DOHH2 (cell line): ENCODE results near the gene CCDC88C.

ENCODE experiments used
- H3F3A ChIP-seq: fragments of 200-600 bp; sonication (generic), shearing (Covaris generic); 2 replicates; pipeline ENCODE4 v1.6.0; 2016; ENCODE audit warnings: antibody characterized with exemption, mild to moderate bottlenecking; ENCODE audit not compliant: control insufficient read depth, insufficient read depth
- H3K27ac ChIP-seq: fragments of 200-600 bp; sonication (generic); 2 replicates; pipeline ENCODE4 v1.5.1; 2014; ENCODE audit warnings: low read depth, mild to moderate bottlenecking, low read length, moderate library complexity
- H3K27me3 ChIP-seq: fragments of 200-600 bp; sonication (generic); 2 replicates; pipeline ENCODE4 v1.6.1; 2014; ENCODE audit warnings: mild to moderate bottlenecking, low read length, mixed read lengths; ENCODE audit not compliant: control insufficient read depth
- H3K36me3 ChIP-seq: fragments of 200-600 bp; sonication (generic); 2 replicates; pipeline ENCODE4 v1.6.1; 2014; ENCODE audit warnings: mild to moderate bottlenecking, low read length, moderate library complexity, mixed read lengths; ENCODE audit not compliant: control insufficient read depth
- H3K4me1 ChIP-seq: fragments of 200-600 bp; sonication (generic); 2 replicates; pipeline ENCODE4 v1.6.1; 2014; ENCODE audit warnings: mild to moderate bottlenecking, low read length, mixed read lengths; ENCODE audit not compliant: control insufficient read depth
- H3K4me2 ChIP-seq: fragments of 200-600 bp; sonication (generic); 2 replicates; pipeline ENCODE4 v1.6.0; 2014; ENCODE audit warnings: mild to moderate bottlenecking, low read length, moderate library complexity
- H3K4me3 ChIP-seq: fragments of 200-600 bp; sonication (generic); 2 replicates; pipeline ENCODE4 v1.5.1; 2014; ENCODE audit warnings: mild to moderate bottlenecking, low read length, mixed read lengths
- H3K79me2 ChIP-seq: fragments of 200-600 bp; sonication (generic); 2 replicates; pipeline ENCODE4 v1.6.1; 2014; ENCODE audit warnings: mild to moderate bottlenecking, low read length, mixed read lengths; ENCODE audit not compliant: control insufficient read depth
- H3K9me2 ChIP-seq: fragments of 200-600 bp; sonication (generic); replicated peaks from 2 replicates; pipeline ENCODE4 v1.6.1; 2014; ENCODE audit warnings: mild to moderate bottlenecking, low read length, mixed read lengths; ENCODE audit not compliant: control insufficient read depth
- H3K9me3 ChIP-seq: fragments of 200-600 bp; sonication (generic); 2 replicates; pipeline ENCODE4 v1.6.1; 2014; ENCODE audit warnings: antibody characterized with exemption, low read length, mixed read lengths; ENCODE audit not compliant: control insufficient read depth, insufficient read depth
- H4K20me1 ChIP-seq: fragments of 200-600 bp; sonication (generic); 2 replicates; pipeline ENCODE4 v1.6.0; 2014; ENCODE audit warnings: low read depth, mild to moderate bottlenecking, antibody characterized with exemption, low read length, moderate library complexity; ENCODE audit not compliant: control insufficient read depth, insufficient read depth
- CTCF ChIP-seq: fragments of 200-600 bp; sonication (generic); IDR thresholded peaks from one replicate; pipeline ENCODE4 v1.5.1; 2014; ENCODE audit warnings: antibody characterized with exemption, mild to moderate bottlenecking, low read depth, low read length; ENCODE audit not compliant: poor library complexity, severe bottlenecking
- EZH2phosphoT487 ChIP-seq: fragments of 200-600 bp; sonication (generic); IDR thresholded peaks from 2 replicates; pipeline ENCODE4 v1.6.1; 2017; ENCODE audit warnings: borderline replicate concordance, mild to moderate bottlenecking, antibody characterized with exemption, low read length, moderate library complexity, mixed read lengths

The CCDC88C gene

GRCh38 chr14:91394105-91395081, 23.2 kb downstream of the CCDC88C start:
- H3K79me2 ChIP-seq = peaks cover 100% of the 10 kb centered on the region
- H3K27ac ChIP-seq = no peak overlapping the region
- no peaks in the 10 kb centered on the region for H3K27me3 ChIP-seq

GRCh38 chr14:91392623-91393303, 24.9 kb downstream of the CCDC88C start:
- Histone ChIP-seq H3K4me2 (peak overlapping the region; percentile 45), H4K20me1 (peaks cover 52% of the 10 kb centered on the region), H3K9me3 (no peaks in the 10 kb centered on the region), H3K27ac (no peak overlapping the region), H3K79me2 (peaks cover 100% of the 10 kb centered on the region), H3K4me3 (no peak overlapping the region; the same call in 1 of the 2 replicates), H3F3A (peaks cover 3% of the 10 kb centered on the region; the same call in 1 of the 2 replicates), H3K4me1 (peaks cover 82% of the 10 kb centered on the region), H3K9me2 (no peaks in the 10 kb centered on the region), H3K27me3 (no peaks in the 10 kb centered on the region), H3K36me3 (peaks cover 75% of the 10 kb centered on the region)
- TF ChIP-seq CTCF (no peak), EZH2phosphoT487 (no peak)

More at GRCh38 chr14:91394105-91395081, 23.2 kb downstream of the CCDC88C start:
- peaks cover 3% of the 10 kb centered on the region; the same call in 1 of the 2 replicates for H3F3A ChIP-seq
- no peaks in the 10 kb centered on the region for H3K9me3 ChIP-seq
- H3K4me1 ChIP-seq = peaks cover 93% of the 10 kb centered on the region
- TF ChIP-seq EZH2phosphoT487 = no peak
- no peak for TF ChIP-seq CTCF
- no peaks in the 10 kb centered on the region for H3K9me2 ChIP-seq
- H3K4me3 ChIP-seq = peak overlapping the region; percentile 14
- H4K20me1 ChIP-seq = peaks cover 55% of the 10 kb centered on the region
- H3K4me2 ChIP-seq = peak overlapping the region; percentile 45
- peaks cover 72% of the 10 kb centered on the region for H3K36me3 ChIP-seq

- H3K27ac ChIP-seq = no peak overlapping the region
- peaks cover 41% of the 10 kb centered on the region for H4K20me1 ChIP-seq
- no peak overlapping the region for H3K4me2 ChIP-seq
These were observed 27.3 kb downstream of the CCDC88C start for GRCh38 chr14:91390165-91390778.

More at GRCh38 chr14:91390165-91390778, 27.3 kb downstream of the CCDC88C start:
- TF ChIP-seq EZH2phosphoT487 (no peak), CTCF (no peak)
- Histone ChIP-seq H3K27me3 (no peaks in the 10 kb centered on the region), H3K36me3 (peaks cover 65% of the 10 kb centered on the region), H3K4me3 (no peak overlapping the region), H3K9me3 (no peaks in the 10 kb centered on the region), H3K9me2 (no peaks in the 10 kb centered on the region), H3F3A (no peaks in the 10 kb centered on the region), H3K79me2 (peaks cover 100% of the 10 kb centered on the region), H3K4me1 (peaks cover 65% of the 10 kb centered on the region)
